ENCODE results near the gene EPHA2.
"Not testable (repeated sequence)": the region's sequence is repeated elsewhere in the genome, so short reads cannot be mapped to it uniquely, and the experiment has no call there.

The EPHA2 gene

GRCh38 chr1:16183765-16184556 lies 28.1 kb upstream of the EPHA2 start:
- DNase-seq: no peak

- DNase-seq: no peak
Measured at GRCh38 chr1:16183179-16183578, 27.3 kb upstream of the EPHA2 start.

GRCh38 chr1:16181887-16182719 lies 26.2 kb upstream of the EPHA2 start:
- DNase-seq: no peak

GRCh38 chr1:16180291-16180824 lies 24.5 kb upstream of the EPHA2 start:
- no peak for DNase-seq

- no peak for DNase-seq
Measured at GRCh38 chr1:16178596-16179497, 23.0 kb upstream of the EPHA2 start.

GRCh38 chr1:16177306-16177705 lies 21.4 kb upstream of the EPHA2 start:
- DNase-seq: no peak

- DNase-seq: no peak
Measured at GRCh38 chr1:16176653-16177052, 20.8 kb upstream of the EPHA2 start.

GRCh38 chr1:16175610-16176553 lies 20.0 kb upstream of the EPHA2 start:
- DNase-seq: no peak

- DNase-seq: no peak
Measured at GRCh38 chr1:16174886-16175598, 19.2 kb upstream of the EPHA2 start.

- no peak for DNase-seq
Measured at GRCh38 chr1:16174261-16174868, 18.5 kb upstream of the EPHA2 start.

- no peak for DNase-seq
Measured at GRCh38 chr1:16173447-16174260, 17.8 kb upstream of the EPHA2 start.

GRCh38 chr1:16172964-16173446 lies 17.1 kb upstream of the EPHA2 start:
- DNase-seq: no peak

GRCh38 chr1:16172218-16172830 lies 16.5 kb upstream of the EPHA2 start:
- no peak for DNase-seq

GRCh38 chr1:16171314-16172151 lies 15.7 kb upstream of the EPHA2 start:
- DNase-seq: no peak

- no peak for DNase-seq
Measured at GRCh38 chr1:16170283-16170673, 14.4 kb upstream of the EPHA2 start.

- no peak for DNase-seq
Measured at GRCh38 chr1:16168622-16169360, 12.9 kb upstream of the EPHA2 start.

GRCh38 chr1:16168144-16168495 lies 12.3 kb upstream of the EPHA2 start:
- DNase-seq: not testable (repeated sequence)

Measured in NCI-H1694 treated with DMSO at 0.1 percent for 48 hours (cell line).